DMS 273 (cell line): ENCODE results near the gene ATP12A.

Experiments
- DNase-seq: peaks from one replicate; lab custom pipeline; 2025; ENCODE audit not compliant: unreplicated experiment; lab: John Stamatoyannopoulos, UW

The ATP12A gene

GRCh38 chr13:24680258-24680920 lies at the start of gene ATP12A:
ATP12A (plus strand) TSS chr13:24680408; CDS start chr13:24680744, 336 bp downstream.
- DNase-seq = peak; percentile 43

DNA sequence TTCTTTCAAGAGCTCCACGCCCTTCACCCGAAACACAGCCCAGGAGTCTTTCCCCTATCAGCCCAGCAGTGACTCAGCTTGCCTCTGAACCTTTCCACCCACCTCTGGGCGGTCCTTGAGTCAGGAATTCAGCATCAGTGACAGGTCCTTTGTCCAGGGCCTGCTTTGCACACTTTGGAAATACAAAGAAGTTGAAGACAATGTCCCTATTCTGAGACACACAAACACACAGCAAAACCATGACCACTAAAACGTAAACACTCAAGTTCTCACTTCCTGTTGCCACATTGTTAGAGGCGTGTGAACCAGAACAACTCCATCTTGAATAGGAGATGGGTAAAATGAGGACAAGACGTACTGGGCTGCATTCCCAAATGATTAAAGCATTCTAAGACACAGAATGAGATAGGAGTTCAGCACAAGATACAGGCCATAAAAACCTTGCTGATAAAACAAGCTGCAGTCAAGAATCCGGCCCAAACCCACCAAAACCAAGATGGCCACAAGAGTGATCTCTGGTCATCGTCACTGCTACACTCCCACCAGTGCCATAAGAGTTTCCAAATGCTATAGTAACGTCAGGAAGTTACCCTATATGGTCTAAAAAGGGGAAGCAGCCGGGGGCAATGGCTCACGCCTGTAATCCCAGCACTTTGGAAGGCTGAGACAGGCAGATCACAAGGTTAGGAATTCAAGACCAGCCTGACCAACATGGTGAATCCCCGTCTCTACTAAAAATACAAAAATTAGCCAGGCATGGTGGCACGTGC lies 49.2 kb upstream of the ATP12A start:
- no peak for DNase-seq

DNA sequence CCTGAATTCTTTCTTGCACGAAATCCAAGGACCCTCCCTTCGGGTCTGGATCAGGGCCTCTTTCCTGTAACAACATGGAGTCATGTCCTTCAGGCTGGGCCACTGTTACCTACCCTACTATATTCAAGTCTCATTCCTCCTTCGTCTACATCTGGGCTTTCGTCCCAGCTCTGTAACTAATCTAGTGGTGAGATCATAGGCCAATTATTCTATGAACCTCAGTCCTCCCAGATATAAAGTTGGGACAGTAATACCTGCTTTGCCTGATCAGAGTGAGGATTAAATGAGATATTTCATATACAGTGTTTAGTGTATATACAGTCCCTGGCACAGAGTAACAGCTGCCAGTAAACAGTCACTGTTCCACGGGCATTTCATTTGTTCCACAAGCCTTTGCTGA lies 48.3 kb upstream of the ATP12A start:
- no peak for DNase-seq

GRCh38 chr13:24632382-24633121 lies 47.7 kb upstream of the ATP12A start:
- no peak for DNase-seq

DNA sequence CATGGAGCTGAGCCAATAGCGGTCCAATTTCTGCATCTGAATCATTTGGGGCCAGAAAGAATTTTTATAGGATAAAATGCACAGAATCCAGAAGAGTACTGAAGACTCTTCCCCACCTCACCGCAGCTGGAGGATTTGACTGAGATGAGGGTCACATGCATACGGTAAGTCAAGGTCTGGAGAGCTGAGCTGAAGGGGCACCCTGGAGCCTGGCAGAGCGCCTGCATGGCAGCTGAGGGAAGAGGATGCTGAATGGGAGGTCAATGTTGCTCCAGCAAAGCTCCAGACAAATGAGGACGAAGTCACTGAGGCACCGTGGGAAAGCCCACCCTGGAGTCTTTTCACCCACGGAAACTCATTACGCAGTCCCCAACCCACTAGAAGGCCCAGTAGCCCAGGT lies 43.4 kb upstream of the ATP12A start:
- DNase-seq = no peak

- DNase-seq = no peak
Observed at GRCh38 chr13:24638096-24638495, 42.1 kb upstream of the ATP12A start.

DNA sequence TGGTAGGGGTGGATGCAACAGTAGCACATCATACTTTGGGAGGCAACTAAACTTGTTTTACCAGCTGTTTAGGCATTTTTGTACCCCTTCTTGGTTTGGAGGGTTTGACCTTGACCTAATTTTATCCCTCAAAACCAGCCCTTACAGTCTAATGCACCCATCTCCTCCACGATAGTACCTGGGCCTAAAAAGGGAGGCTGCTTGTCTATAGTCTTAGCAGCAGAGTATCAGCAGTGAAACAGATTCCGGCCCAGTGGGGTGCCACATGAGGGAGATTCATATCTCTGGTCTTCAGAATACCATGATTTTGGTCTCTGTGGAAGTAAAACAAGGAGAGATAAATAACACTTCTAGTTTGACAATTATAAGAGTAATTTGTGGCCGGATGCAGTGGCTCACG lies 39.5 kb upstream of the ATP12A start:
- DNase-seq = peak; percentile 3

DNA sequence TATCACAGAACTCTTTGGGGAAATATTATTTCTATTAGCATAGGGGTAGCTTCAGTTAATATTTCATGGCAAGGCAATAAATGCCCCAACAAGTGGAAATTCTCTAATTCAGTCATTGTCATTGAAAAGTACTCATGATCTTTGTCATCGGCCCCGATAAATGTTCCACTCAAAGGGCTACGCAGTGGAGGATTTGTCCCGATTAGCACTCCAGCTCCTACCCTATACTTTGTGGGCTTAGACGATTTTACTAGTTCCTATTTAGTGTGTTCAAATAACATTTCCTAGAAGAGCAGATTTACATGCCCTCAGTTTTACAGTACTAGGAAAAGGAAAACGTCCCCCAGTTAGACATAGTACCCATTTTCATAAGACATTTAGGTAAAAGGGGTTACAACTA lies 38.0 kb upstream of the ATP12A start:
- no peak for DNase-seq

DNA sequence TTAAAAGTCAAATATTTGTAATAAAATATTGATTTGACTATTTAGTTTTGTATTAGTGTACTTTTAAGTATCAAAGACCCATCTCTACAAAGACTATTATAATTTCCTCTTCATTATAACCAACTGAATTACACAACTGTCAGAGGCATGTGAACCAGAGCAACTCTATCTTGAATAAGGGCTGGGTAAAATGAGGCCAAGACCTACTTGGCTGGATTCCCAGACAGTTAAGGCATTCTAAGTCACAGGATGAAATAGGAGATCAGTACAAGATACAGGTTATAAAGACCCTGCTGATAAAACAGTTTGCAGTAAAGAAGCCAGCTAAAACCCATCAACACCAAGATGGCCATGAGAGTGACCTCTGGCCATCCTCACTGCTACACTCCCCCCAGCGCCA lies 36.2 kb upstream of the ATP12A start:
- DNase-seq = peak; percentile 56

GRCh38 chr13:24648271-24648670 lies 31.9 kb upstream of the ATP12A start:
- no peak for DNase-seq

DNA sequence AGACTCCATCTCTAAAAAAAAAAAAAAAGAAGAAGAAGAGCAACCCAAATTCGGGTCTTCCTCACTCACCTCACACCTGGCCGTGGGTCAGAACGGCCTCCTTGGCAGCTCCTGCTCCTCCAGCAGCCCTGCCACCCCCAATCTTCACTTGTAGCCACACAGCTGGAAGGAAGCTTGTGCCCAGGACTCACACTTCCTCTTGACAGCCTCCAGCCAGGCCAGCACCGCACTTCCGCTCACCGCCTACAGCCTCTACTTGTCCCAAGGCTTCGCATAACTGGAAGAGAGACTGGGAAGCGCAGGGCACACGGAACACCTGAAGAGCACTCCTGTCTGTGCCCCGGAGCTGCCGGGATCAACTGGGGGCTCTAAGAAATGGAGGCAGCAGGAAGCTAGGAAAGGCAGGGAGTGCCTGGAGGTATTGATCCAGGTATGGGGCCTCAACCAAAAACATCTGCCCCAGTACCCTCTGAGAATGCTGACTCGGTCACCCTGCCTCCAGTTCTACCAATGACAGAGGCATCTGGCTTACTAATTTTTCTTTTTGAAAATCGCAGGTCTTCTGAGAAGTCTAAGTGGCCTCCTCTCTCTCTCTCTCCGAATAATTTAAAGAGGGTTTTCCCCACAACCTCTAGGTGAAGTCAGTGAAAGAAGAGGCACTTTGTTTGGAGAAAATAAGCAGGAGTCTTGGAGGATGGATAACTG lies 31.1 kb upstream of the ATP12A start:
- DNase-seq = no peak

DNA sequence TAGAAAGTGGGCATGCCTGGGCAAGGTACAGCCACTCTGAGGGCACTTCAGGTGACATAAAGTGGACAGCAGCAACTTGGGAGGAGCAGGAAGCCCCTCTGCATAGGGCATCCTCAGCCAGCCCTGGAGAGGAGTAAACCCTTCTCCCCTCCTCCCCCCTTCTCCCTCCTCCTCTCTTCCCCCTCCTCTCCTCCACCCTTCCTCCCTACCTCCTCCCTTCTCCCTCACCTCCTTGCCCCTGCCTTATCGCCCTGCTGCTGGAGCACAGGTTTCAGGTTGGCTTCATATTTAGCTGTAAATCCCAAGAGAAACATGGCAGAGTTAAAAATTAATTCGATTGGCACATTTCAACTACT lies 30.5 kb upstream of the ATP12A start:
- DNase-seq = no peak

GRCh38 chr13:24650161-24650560 lies 30.0 kb upstream of the ATP12A start:
- no peak for DNase-seq

DNA sequence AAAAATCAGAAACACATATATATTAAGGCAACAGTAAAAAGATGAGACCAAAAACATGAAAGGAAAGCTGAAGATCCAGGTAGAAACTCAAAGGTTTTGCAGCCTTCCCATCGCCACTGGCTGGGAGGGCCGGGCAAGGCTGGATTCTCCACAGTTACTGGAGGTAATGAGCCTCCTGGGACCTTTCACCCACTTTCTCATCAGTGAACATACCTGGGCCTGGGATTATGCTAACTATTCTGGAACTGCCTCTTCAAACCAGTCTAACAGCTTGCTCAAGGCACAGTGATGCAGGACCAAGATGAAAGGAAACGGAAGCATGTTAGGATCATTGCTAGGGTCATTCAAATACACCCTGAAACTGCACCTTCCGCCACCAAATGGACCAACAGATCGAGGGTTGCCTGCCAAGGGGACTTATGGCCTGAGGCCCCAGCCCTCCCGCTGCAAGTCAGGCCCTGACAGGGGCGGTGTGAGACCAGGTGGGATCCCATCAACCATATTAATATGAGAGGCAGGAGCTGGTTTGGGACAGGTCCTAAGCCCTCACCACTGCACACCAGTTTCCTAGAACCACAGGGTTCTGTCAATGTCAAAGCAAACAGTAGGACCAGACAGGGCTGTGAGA lies 28.4 kb upstream of the ATP12A start:
- no peak for DNase-seq

DNA sequence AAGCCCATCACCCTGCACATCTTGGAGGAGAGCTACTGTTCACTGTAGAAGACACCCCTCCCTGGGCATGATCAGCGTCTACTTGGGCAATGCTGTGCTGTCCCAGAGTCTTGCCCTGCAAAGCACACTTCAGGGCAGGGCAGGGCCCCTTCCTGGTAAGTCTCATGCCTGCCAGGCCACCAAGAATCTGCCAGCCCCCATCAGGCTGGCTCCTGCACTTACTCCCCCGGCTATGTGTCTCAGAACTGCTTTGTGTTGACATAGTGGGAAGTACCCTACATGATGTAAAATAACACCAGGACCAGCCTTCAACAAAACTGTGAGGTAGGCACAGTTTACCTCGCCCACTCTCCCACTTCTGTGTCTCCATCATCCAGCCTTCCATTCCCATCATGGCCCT lies 27.8 kb upstream of the ATP12A start:
- no peak for DNase-seq

DNA sequence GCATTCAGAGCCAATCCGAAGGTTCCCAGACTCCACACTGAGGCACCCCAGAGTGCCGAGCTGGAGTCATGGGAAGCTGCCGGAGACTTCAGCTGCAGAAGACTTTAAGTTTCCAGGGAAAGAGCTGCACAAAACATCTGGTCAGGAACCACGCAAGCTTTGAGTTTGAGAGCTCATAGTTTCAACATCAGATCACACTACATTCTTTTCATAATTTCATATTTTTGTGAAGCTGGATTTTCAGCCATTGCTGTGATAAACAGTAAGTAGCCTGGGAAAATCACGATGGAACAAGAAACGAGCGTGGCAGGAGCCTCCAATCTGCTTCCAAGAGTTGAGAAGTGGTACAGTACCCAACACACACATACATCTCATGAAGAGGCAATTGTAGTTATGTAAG lies 25.5 kb upstream of the ATP12A start:
- DNase-seq = no peak

DNA sequence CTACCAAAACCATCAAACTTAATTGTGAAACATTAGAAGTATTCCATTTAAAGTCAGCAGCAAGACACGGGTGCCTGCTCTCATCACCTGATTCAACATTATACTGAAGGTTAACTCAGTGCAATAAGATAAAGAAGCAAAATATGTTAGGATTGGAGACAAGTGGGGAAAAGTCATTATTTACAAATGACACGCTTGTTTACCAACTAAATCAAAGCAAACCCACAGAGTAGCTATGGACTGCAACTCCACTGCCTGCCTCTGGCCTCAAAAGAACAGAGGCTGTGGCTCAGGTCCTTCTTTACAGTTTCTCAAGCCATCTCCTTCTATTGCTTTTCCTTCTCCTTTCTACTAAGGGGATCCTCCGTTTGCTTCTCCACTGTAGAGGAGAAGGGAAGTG lies 21.0 kb upstream of the ATP12A start:
- DNase-seq = no peak

GRCh38 chr13:24660023-24660741 lies 20.0 kb upstream of the ATP12A start:
- no peak for DNase-seq

- DNase-seq = no peak
Observed at GRCh38 chr13:24661713-24662112, 18.5 kb upstream of the ATP12A start.
